Mammary epithelial cell (primary cell): ENCODE data around the gene INHBA.

Experiments
- EZH2 ChIP-seq: IDR thresholded peaks from 2 replicates; pipeline ENCODE4 v1.6.1; 2012; ENCODE audit warnings: low read length, inconsistent platforms, borderline replicate concordance
- TF ChIP-seq, protein P1 (sequence below), 2 donors: IDR thresholded peaks in 1 of 2; conservative IDR thresholded peaks in 1 of 2; 2 replicates each; pipeline ENCODE4 v1.5.1; 2011 to 2012; ENCODE audit warnings: inconsistent platforms in 2 of 2, low read length in 2 of 2, mild to moderate bottlenecking in 2 of 2, control low read depth in 1 of 2, low read depth in 1 of 2; ENCODE audit not compliant: insufficient read depth in 1 of 2; ENCODE audit errors: extremely low read depth in 1 of 2

DNA sequence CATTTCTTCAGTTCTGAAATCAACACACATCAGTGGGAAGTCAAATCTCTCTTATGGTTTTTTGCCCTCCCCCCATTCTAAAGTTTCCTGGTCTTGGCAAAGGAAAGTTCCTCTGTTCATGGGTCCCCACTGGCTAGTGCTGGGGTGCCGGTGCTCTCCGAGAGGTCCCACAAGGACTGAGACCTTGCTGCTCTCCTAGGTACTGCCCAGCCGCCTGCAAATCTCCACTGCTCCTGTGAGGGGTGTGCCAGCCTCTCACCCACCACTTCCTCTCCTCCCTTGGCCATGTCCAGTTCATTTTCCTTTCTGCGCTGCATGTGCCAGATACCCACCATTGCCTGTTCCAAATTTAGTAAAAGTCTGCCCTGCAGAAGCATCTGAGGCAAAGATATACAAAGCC lies 17.2 kb upstream of the INHBA start:
- TF ChIP-seq, protein P1, sequence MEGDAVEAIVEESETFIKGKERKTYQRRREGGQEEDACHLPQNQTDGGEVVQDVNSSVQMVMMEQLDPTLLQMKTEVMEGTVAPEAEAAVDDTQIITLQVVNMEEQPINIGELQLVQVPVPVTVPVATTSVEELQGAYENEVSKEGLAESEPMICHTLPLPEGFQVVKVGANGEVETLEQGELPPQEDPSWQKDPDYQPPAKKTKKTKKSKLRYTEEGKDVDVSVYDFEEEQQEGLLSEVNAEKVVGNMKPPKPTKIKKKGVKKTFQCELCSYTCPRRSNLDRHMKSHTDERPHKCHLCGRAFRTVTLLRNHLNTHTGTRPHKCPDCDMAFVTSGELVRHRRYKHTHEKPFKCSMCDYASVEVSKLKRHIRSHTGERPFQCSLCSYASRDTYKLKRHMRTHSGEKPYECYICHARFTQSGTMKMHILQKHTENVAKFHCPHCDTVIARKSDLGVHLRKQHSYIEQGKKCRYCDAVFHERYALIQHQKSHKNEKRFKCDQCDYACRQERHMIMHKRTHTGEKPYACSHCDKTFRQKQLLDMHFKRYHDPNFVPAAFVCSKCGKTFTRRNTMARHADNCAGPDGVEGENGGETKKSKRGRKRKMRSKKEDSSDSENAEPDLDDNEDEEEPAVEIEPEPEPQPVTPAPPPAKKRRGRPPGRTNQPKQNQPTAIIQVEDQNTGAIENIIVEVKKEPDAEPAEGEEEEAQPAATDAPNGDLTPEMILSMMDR (conservative IDR thresholded peaks at IDR 0.05 in 1 of 2, IDR thresholded peaks at IDR 0.05 in 1 of 2; ENCODE audit: extremely low read depth in 1 of 2, insufficient read depth in 1 of 2, low read depth in 1 of 2, low read length in 2 of 2) = no peak
- TF ChIP-seq EZH2 = no peak
